Measurements from ENCODE around the gene HNRNPDL. TPM values are rescaled to one million over a fixed set of nuclear protein-coding genes. Genes with fewer than 3 reads are reported as not detected.
"Not testable (repeated sequence)": the region's sequence is repeated elsewhere in the genome, so short reads cannot be mapped to it uniquely, and the experiment has no call there.

HNRNPDL gene
- total RNA-seq = 100 to 1,000 TPM; 149 to 313 (median 248) TPM

- intact Hi-C loops (cut with DNase I; ENCODE audit: low total_unique reads) = no loop called here
- Histone ChIP-seq H3K27ac (peak within 1 kb of the TSS; percentile 93 to 96), H3K4me1 (peaks cover 0 to 14% of the 10 kb centered on the region in 2 donors), H3K4me3 (peak within 1 kb of the TSS; percentile 87 to 88), H3K36me3 (no peaks in the 10 kb centered on the region), H3K9me3 (no peaks in the 10 kb centered on the region), H3K27me3 (no peaks in the 10 kb centered on the region)
- DNase-seq = peak; percentile 94 to 96
- TF ChIP-seq CTCF (IDR thresholded peaks at IDR 0.05) (no peak), POLR2A (IDR thresholded peaks at IDR 0.05) (peak; percentile 74 to 80)
Measured at GRCh38 chr4:82430193-82430963, at the start of gene HNRNPDL, which contains the start of gene ENOPH1. Gene HNRNPDL (minus strand): TSS chr4:82430462. CDS start chr4:82429690, 772 bp downstream. Gene ENOPH1 (plus strand): TSS chr4:82430590. CDS start chr4:82430830, 240 bp downstream.

GRCh38 chr4:82479562-82479961 is 49.3 kb upstream of the HNRNPDL start:
- Histone ChIP-seq H3K4me1 (no peaks in the 10 kb centered on the region), H3K4me3 (no peak overlapping the region), H3K27ac (no peak overlapping the region), H3K27me3 (no peaks in the 10 kb centered on the region), H3K36me3 (no peaks in the 10 kb centered on the region), H3K9me3 (no peaks in the 10 kb centered on the region)
- intact Hi-C loops (cut with DNase I; ENCODE audit: low total_unique reads) = no loop called here
- TF ChIP-seq POLR2A (IDR thresholded peaks at IDR 0.05) (no peak), CTCF (IDR thresholded peaks at IDR 0.05) (no peak)
- no peak for DNase-seq

GRCh38 chr4:82477469-82477868 is 47.2 kb upstream of the HNRNPDL start:
- DNase-seq; H3K4me1 ChIP-seq; H3K4me3 ChIP-seq; H3K9me3 ChIP-seq; H3K27me3 ChIP-seq; H3K27ac ChIP-seq; H3K36me3 ChIP-seq; intact Hi-C loops (cut with DNase I; ENCODE audit: low total_unique reads): not testable (repeated sequence)

GRCh38 chr4:82475931-82476330 is 45.7 kb upstream of the HNRNPDL start:
- H3K27me3 ChIP-seq; H3K4me3 ChIP-seq; H3K9me3 ChIP-seq; H3K36me3 ChIP-seq; H3K27ac ChIP-seq; DNase-seq; intact Hi-C loops (cut with DNase I; ENCODE audit: low total_unique reads); H3K4me1 ChIP-seq: not testable (repeated sequence)

GRCh38 chr4:82473621-82474164 is 43.4 kb upstream of the HNRNPDL start:
- no peak overlapping the region for H3K27ac ChIP-seq
- H3K4me1 ChIP-seq = no peaks in the 10 kb centered on the region
- no peak for DNase-seq
- H3K4me3 ChIP-seq = no peak overlapping the region
- no peaks in the 10 kb centered on the region for H3K36me3 ChIP-seq
- no peaks in the 10 kb centered on the region for H3K27me3 ChIP-seq
- TF ChIP-seq CTCF (IDR thresholded peaks at IDR 0.05) = no peak
- TF ChIP-seq POLR2A (IDR thresholded peaks at IDR 0.05) = no peak
- intact Hi-C loops (cut with DNase I; ENCODE audit: low total_unique reads) = no loop called here
- no peaks in the 10 kb centered on the region for H3K9me3 ChIP-seq

- H3K9me3 ChIP-seq; H3K4me3 ChIP-seq; H3K4me1 ChIP-seq; H3K27ac ChIP-seq; intact Hi-C loops (cut with DNase I; ENCODE audit: low total_unique reads); H3K27me3 ChIP-seq; H3K36me3 ChIP-seq; DNase-seq: not testable (repeated sequence)
Measured at GRCh38 chr4:82473080-82473479, 42.8 kb upstream of the HNRNPDL start.
